Inflammatory macrophage (primary cell): ENCODE results near the gene TBL1XR1.

Source experiments
- DNase-seq, 2 donors: peaks; one replicate each; pipeline ENCODE4 v3.0.0-alpha.2; 2020 to 2022

Gene TBL1XR1

DNA sequence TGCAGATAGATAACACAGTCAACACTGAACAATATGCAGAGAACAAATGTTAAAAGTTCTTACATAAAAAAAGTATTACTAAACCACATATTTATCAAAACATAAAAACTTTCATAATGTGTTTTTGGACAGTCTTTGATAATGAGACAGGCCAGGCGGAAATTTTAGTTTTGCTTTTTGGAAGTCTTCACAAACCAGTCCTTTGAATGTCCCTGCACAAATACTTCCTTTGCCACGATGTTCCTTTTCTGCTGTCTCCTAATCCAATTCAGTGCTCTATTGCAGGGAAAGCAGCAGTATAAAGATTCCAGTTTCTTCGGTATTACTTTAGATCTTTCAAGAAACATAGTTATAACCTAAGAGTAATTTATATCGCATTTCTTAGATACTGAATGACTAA, 135.9 kb downstream of the TBL1XR1 start:
- DNase-seq = no peak

DNA sequence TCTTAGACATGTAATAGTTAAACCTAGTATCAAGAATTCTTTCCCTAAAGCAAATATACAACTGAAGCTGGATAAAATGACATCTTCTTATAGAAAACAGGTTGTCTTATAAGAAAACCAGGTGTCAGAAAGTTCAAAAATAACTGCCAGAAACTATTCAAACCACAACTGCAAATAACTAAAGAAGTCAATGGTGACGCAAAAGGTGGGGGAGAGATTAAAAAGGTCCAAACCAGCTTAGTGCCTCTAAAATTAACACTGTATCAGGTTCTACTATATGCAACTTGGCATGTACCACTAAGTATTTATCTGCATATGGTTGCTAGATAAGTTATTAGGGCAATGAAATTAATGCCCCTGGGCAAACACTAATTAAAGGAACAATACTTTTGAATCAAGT, 136.8 kb downstream of the TBL1XR1 start:
- DNase-seq = no peak

DNA sequence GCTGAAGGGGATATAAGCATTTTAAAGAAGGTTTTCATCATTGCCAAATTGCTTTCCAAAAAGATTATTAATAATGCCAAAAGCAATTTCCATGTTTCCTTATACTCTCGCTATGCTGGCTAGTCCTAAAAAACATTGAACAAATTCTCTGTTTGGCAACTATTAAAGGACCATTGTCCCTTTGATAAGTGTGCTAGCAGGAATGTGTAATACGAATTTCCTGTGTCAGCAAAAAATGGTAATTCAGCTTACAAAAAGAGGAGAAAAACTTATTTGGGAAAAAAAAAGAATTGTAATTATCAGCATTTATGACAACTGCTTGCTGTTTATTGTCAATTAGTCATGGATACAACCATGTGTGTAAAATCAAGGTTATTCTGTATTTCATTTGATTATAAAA, 138.6 kb downstream of the TBL1XR1 start:
- no peak for DNase-seq

DNA sequence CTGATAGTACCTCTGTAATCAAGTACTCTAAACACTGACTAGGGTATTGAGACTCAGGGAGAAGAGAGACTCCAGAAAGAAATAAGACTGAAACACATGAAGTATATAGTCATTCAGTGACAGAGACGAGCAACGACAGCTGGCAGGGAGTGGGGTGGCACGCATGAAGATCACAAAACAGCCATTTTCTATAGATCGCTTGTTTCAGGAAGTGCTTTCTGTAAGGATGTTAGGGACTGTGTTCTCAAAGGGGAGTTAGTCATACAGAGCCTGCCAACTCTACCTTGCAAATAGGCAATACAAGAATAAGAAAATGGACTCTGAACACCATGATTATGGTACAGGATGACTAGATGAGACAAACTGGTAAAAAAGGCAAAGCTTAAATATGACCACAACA, 139.5 kb downstream of the TBL1XR1 start:
- DNase-seq = no peak

DNA sequence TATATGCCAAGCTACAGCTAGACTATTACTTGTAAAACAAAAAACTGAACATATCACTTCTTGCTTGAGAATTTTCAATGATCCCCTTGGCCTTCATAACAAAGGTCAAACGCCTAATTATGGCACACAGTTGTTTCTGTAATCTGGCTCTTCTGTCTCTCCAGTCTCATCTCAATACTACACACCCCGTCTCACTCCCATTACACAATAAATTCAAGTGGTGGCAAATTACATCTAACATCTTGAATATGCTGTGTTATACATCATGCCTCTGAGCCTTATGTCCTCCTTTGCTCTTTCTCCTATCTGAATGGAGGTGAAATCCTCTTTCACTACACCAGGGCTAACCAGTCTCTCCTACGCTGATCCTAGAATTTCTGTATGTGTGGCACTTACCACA, 140.4 kb downstream of the TBL1XR1 start:
- DNase-seq = no peak

DNA sequence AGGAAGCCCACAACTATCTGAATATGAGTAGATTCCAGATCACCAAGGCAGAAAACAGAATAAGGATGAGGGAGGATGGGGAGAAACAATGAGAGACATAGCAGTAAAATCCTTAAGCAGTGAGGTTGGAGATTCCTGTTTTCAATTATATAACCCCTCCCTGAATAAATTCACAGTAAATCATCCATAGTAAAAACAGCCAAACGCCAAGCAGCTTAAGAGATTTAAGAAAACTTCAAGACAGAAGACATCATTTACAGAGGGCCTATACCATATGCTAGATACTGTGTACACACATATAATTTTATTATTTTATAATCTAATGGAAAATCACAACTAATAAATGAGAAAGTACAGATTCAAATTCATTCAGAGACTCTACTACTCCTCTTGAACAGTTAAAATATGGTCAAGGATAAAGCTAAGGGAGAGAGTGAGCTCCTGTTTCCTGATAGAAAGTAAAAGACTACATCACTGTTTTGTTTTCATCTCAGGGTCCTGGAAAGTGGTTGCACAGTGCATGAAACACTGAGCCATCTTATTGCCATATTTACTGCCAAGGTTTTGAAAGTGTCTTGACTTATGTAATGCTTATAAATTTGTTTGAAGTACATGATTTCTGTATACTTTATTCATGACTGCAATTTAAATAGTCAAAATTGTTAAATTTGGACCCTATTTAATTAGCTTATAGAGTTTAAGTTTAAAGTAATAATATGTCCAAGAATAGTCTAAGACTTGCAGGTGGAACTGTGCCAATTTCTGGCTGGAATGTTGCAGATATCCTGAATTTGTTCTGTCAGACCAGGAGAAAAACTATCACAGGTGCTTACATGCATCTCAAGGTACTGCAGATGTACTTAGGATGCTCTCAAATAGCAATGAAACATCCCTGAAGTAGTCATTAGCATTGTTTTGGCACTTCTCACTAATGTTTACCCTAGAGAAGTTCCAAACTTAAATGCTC, 141.4 kb downstream of the TBL1XR1 start:
- no peak for DNase-seq

DNA sequence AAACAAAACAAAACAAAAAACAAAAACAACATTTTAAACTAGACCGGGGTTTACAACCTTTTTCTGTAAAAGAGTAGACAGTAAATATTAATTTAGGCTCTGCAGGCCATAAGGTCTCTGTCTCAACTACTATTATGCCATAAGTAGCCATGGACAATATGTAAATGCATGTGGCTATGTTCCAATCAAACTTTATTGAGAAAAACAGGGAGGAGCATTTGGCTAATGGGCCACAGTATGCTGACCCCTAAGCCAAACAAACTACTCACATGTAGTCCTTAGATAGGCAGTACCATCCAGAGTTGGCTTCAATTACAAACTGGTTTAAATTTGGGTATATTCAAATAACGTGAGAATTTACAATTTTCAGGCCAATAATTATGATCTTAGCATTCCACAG, 144.2 kb downstream of the TBL1XR1 start:
- no peak for DNase-seq

DNA sequence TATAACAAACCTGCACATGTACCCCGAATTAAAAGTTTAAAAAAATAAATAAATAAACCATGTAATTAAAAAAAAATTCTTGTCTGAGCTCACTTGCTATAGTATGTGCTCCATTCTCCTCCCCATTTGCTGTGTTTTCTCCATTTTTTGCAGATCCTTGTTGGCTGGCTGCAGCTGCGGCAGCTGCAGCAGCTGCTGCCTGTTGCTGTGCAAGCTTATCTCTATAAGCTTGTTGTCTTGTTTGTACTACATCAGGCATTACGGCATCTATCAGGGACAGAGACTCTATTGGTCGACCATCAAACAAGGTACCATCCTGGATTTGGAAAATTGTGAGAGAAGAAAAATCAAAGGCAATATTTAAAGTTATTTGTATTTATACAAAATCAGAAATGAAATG, 145.9 kb downstream of the TBL1XR1 start:
- DNase-seq = no peak

DNA sequence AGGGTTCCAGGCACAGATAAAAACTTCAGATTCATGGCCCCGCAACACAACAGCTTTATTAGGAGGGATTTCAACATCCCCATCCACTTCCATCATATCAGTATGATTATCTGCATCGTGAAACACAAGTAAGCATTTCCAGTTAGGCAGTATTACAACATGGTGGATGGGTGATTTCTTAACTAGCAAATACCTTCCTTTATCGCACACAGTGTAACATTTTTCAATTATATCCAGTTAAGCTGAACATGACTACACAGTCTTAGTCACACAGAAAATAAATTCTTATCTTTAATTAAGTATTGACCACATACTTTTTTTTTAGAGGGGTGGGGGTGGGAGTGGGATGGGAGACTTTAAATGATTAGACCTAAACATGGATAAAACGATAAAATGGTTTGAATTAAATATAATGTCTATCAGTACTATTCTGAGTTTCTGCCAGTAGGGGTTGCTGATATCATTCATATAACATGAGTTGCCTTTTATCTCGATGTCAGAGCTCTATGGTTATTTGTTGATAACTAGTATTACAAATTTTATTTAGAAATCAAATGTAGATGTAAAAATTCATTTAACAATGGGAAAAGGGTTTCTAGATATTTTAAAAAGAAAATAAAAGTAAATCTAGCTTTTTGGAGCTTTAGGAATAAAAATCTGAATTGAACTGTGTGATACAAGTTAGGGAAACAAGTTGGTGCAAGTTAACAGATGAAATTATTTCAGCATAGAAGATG, 146.6 kb downstream of the TBL1XR1 start:
- DNase-seq = peak; percentile 20 to 66

DNA sequence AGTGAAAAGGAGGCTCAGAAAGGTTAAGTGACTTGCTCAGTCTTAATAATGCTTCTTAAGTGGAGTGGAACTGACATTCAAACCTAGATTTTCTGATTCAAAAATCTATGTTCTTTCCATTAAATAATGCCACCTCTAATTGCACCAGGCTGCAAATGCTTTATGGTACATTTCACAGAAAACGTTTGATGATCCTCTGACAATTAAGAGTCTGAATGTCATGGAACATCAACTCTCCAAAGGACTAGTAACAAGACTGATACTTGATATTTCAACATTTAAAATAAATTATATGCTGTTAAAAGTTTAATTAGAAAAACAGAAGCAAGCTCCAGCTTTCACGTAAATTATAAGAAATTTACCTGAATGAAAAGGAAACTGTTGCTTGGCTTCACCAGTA, 151.5 kb downstream of the TBL1XR1 start:
- DNase-seq = no peak

DNA sequence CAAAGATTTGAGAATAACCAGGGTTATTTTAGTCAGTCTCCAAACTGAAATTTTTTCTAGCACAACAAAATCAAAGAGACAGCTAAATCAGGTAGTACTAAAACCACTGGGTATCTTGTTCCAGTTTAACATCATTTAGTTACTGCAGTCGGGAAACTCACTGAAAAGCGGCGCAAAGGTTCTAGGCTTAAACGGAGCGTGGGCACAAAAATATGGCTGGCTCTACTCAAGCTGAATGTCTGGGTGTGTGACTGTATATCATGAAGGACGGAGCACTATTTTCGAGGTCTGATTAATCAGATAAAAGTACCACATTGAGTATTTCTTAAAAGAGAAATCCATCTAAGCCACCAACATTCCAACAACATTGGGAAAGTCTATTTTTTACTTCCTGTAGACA, 152.1 kb downstream of the TBL1XR1 start:
- DNase-seq = no peak

DNA sequence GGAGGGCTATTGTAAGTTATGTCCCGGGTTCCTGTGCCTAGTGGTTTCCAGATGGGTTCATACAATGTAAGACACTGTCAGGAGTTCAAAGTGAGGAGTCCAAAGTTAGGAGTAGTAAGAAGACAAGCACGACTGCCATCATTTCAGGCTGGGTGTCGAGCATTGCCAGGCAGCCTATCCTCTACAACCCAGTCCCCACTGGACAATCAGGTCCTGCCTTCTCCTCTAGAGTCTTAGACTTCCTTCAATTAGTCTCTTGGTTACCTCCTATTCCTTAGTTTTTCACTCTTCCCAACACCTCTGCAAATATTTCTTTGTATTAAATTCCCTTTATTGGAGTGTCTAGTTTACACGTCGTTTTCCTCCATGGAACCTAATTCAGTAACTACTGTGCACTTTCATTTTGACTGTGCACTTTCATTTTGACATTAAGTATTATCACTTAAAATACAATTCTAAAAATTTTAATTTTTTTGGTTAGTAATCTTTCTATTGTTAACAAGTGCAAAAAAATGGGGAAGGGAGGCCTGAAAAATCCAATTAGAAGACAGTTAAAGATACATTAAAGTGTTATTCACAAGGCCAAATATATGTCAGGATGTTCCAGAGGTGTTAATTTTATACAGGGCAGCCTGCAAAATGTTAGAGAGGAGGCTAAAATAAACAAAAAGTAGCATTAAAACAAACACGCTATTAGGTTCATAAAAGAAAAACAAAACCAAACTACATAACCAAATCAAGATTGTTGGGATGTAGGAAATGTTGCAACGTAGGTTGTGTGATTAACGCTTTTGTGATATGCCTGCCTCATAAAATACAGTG, 155.3 kb downstream of the TBL1XR1 start:
- DNase-seq = no peak

DNA sequence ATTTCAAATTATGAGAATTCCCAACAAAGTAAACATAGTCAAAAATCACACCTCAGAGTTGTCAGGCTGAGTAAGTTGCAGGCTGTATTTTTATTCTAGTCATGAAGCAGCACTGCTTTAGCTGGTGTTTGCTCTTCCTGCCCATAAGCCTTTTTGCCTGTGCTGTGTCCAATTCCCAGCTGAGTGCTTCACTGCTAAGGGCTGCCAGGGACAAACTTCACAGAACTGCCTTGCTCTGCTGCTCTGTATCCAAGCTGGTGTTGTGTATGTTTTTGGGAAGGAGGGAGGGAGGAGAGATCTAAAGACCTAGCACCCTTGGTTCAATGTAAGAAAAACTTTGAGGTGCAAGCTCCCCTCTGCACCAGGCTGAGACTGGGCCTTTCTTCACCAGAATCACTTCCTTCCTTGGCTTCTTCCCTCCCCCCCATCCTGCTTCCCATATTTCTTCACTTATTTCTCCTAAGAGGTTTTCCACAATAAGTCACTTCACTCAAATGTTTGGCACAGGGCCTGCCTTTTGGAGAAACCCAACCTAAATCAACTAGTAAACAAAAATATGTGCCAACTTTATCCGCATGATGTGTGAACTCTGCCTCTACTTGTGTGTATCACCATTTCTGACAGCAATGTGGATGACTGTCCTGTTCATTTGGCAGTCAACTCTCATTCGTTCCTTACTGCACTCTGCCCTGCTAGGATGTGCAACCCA, 156.1 kb downstream of the TBL1XR1 start:
- no peak for DNase-seq

DNA sequence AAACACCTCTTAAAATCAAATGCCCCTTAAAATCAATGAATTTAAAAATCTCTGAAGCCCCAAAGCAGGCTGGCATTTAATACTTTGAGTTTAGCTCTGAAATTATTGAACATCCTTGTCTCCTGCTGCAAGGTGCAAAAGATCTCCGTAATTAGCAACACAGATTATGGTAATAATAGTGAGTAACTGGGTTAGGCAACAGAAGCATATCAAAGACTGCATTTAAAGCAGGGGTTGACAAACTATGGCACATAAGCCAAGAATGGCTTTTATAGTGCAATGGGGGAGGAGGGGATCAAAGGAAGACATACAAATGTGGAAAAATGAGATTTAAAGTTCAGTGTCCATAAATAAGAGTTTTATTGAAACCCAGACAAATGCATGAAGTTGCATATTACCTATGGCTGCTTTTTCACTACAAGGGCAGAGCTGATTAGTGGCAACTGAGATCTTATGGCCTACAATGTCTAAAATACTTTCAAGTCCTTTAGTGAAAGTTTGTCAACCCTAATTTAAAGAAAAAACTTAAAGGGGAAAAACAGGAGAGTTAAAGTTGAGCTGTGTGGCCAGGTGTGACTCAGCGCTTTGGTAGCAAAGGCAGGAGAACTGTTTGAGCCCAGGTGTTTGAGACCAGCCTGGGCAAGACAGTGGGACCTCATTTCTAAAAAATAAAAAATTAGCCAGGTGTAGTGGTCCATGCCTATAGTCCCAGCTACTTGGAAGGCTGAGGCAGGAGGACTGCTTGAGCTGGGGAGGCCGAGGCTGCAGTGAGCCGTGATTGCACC, 157.6 kb downstream of the TBL1XR1 start:
- no peak for DNase-seq

DNA sequence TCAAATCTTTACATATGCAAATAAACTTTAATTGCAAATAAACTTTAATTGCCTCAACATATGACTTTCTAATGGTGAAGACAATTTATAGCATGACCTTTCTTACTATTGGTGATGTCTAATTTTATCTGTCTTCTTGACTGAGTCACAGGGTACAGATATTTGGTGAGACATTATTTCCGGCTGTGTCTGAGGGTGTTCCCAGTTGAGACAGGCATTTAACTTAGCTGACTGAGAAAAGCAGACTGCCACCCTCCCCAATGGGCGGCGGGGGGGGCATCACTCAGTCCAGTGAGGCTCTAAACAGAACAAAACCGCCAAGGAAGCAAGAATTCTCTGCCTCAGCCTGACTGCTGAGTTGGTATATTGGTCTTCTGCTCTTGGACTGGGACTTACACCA, 160.0 kb downstream of the TBL1XR1 start:
- no peak for DNase-seq

DNA sequence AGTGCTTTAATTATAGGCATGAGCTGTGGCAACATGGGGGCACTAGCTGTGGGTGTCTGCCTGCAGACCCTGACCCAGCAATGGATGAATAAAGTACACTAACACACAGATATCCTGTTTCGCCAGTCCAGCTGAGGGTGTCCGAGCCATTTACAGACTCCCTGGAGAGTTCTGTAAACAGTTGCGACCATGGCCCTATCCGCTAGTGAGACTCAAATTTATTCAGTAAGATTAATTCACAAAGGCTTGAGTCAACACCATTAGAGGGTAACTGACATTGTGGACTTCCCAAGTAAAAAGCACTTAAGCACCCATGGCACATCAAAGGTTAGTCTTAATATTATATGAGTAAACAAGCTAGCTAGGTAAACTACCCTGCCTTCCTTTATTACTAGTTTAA, 161.6 kb downstream of the TBL1XR1 start:
- no peak for DNase-seq

DNA sequence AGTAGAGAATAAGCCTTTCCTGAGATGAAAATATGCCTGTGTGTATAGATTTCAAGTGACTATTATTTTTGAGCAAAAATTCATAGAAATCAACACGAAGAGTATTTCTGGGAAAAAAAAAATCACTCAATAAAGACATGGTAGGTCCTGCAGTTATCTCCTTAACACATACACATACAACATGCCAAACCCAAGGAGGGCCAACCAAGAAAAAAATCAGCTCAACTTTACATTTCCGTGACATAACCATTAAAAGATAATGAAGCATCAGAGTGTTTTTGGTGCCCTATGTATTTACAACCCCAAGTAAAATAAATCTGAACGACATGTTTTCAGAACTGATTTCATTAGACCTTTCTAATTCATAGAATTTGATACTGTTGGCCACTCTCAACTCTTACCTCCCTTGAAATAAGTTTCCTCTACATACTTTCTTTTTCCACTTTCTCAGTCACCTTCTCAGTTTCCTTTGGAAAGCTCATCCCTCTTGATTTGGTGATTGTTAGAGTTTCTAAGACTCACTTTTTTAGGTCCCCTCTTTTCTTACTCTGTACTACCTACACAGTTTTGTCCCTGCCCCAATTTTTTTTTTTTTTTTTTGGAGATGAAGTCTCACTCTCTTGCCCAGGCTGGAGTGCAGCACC, 162.3 kb downstream of the TBL1XR1 start:
- DNase-seq = no peak

DNA sequence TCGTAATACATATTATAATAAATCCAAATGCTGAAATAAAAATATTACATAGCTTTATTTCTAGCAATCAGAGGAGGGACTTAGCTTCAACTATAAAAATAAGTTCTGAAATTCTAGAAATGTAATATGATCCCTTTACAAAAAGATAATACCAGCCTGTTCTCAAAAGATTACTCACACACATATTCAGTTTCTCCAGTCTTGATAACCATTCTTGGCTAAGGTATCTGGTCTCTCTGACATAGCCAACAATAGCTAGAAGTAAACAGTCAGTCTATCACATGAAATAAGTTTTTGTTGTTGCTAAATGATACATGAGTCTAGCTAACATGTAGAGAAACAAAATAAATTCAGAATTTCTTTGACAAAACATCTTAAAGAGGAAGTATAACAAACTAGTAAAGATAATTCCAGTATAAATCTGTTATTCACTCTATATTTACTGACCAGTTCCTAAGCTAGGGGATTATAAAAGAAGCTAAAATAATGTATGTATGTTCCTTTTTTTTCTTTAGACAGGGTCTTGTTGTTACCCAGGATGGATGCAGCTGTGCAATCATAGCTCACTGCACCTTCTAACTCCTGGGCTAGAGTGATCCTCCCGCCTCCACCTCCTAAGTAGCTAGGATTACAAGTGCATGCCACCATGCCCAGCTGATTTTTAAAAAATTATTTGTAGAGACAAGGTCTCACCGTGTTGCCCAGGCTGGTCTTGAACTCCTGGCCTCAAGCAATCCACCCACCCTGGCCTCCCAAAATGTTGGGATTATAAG, 170.6 kb downstream of the TBL1XR1 start:
- no peak for DNase-seq

DNA sequence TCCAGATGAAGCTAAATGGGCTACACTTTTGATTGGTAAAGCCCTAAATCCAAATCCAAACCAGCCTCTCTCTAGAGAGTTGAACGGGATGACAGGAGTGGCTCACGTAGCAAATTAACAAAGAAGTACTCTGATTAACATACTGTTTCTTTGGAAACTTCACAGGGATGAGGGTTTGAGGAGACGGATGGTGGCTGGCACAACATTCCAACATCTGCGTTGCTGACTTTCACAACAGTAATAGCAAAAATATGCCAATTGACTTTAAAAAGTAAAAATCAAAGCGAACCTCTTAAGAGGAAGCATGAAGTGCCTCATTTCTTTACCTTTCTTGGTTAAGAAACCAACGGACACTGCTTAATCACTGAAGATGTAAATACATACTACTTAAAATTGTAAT, 181.4 kb downstream of the TBL1XR1 start:
- no peak for DNase-seq

DNA sequence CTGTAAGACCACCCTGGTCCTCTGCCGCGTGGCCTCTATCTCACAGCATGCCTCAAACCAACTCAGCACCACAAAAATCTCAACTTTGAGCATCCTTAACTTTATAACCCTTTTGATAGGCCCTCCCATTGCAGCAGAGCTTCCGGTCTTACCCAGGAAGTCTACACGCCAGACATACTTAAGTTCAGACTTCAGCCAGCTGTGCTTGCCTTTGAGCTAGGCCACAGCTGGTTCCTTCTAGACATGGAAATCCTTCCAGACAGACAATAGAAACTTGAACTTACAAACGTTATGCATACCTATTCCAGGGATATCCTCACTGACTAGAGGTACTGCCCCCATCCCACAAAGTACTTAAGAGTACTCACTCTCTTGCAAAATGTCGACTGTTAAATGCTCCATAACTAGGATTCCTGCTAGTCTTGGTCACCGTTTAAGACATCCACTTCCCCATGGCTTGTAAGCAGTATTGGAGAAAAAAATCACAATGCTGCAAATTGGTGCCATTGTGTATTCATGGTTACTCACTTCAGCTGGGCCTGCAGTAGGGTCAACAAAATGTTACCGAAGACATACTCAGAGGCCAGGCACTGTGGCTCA, 183.5 kb downstream of the TBL1XR1 start:
- DNase-seq = no peak
